Hematopoietic multipotent progenitor cell treated with erythropoietin and hydrocortisone succinate and interleukin-3 and kit ligand, for 15 days (in vitro differentiated cells): ENCODE measurements around the gene SART3.
"Not testable (repeated sequence)": the region's sequence is repeated elsewhere in the genome, so short reads cannot be mapped to it uniquely, and the experiment has no call there.

Experiments
- DNase-seq: peaks from one replicate; pipeline ENCODE4 v3.0.0-alpha.2; 2015; ENCODE audit warnings: low spot score

SART3 gene

GRCh38 chr12:108597559-108598471 is 36.8 kb upstream of the SART3 start, which contains the start of gene TMEM119:
TSS of gene TMEM119 (minus strand) at chr12:108598084. CDS start at chr12:108592383, 5,701 bp downstream.
- no peak for DNase-seq

- DNase-seq: no peak
Measured at GRCh38 chr12:108596854-108597558, 36.0 kb upstream of the SART3 start.

GRCh38 chr12:108595711-108596647 is 35.0 kb upstream of the SART3 start:
- DNase-seq: no peak

- DNase-seq: no peak
Measured at GRCh38 chr12:108594960-108595710, 34.2 kb upstream of the SART3 start.

- no peak for DNase-seq
Measured at GRCh38 chr12:108594323-108594903, 33.4 kb upstream of the SART3 start.

- no peak for DNase-seq
Measured at GRCh38 chr12:108592033-108592909, 31.3 kb upstream of the SART3 start.

- DNase-seq: no peak
Measured at GRCh38 chr12:108591267-108591980, 30.5 kb upstream of the SART3 start.

- not testable (repeated sequence) for DNase-seq
Measured at GRCh38 chr12:108590463-108590862, 29.5 kb upstream of the SART3 start.

GRCh38 chr12:108589840-108590229 is 28.9 kb upstream of the SART3 start:
- no peak for DNase-seq

- DNase-seq: no peak
Measured at GRCh38 chr12:108589028-108589839, 28.3 kb upstream of the SART3 start.

- DNase-seq: no peak
Measured at GRCh38 chr12:108587826-108588225, 26.9 kb upstream of the SART3 start.

GRCh38 chr12:108586306-108586705 is 25.3 kb upstream of the SART3 start:
- DNase-seq: no peak

GRCh38 chr12:108585864-108586263 is 24.9 kb upstream of the SART3 start:
- no peak for DNase-seq

- no peak for DNase-seq
Measured at GRCh38 chr12:108584456-108585065, 23.6 kb upstream of the SART3 start.

- DNase-seq: no peak
Measured at GRCh38 chr12:108583991-108584390, 23.0 kb upstream of the SART3 start.

GRCh38 chr12:108582978-108583770 is 22.2 kb upstream of the SART3 start:
- DNase-seq: no peak

- no peak for DNase-seq
Measured at GRCh38 chr12:108582509-108582908, 21.5 kb upstream of the SART3 start.
